Measurements from ENCODE around the gene KLK7.
"Not testable (repeated sequence)": the region's sequence is repeated elsewhere in the genome, so short reads cannot be mapped to it uniquely, and the experiment has no call there.

The KLK7 gene

GRCh38 chr19:51012661-51013190 is 29.0 kb upstream of the KLK7 start:
- DNase-seq (ENCODE audit: low read depth in 3 of 3, low spot score in 1 of 3), result no peak

- DNase-seq (ENCODE audit: low read depth in 3 of 3, low spot score in 1 of 3), result no peak
Measured at GRCh38 chr19:51010066-51010795, 26.5 kb upstream of the KLK7 start.

- no peak for DNase-seq (ENCODE audit: low read depth in 3 of 3, low spot score in 1 of 3)
Measured at GRCh38 chr19:51009061-51009891, 25.6 kb upstream of the KLK7 start.

- DNase-seq (ENCODE audit: low read depth in 3 of 3, low spot score in 1 of 3), result no peak
Measured at GRCh38 chr19:51007488-51007887, 23.8 kb upstream of the KLK7 start.

GRCh38 chr19:51006406-51006805 is 22.7 kb upstream of the KLK7 start:
- DNase-seq (ENCODE audit: low read depth in 3 of 3, low spot score in 1 of 3), result no peak

GRCh38 chr19:51005248-51005647 is 21.5 kb upstream of the KLK7 start:
- DNase-seq (ENCODE audit: low read depth in 3 of 3, low spot score in 1 of 3), result no peak

GRCh38 chr19:51003316-51003715 is 19.6 kb upstream of the KLK7 start:
- DNase-seq (ENCODE audit: low read depth in 3 of 3, low spot score in 1 of 3), result no peak

GRCh38 chr19:51002542-51003311 is 19.0 kb upstream of the KLK7 start:
- no peak for DNase-seq (ENCODE audit: low read depth in 3 of 3, low spot score in 1 of 3)

GRCh38 chr19:51002089-51002532 is 18.4 kb upstream of the KLK7 start:
- DNase-seq (ENCODE audit: low read depth in 3 of 3, low spot score in 1 of 3), result no peak

- DNase-seq (ENCODE audit: low read depth in 3 of 3, low spot score in 1 of 3), result no peak
Measured at GRCh38 chr19:51001515-51001914, 17.8 kb upstream of the KLK7 start, which contains the start of gene KLK8. TSS of gene KLK8 (minus strand) at chr19:51001604. CDS start at chr19:51001167, 437 bp downstream.

- DNase-seq (ENCODE audit: low read depth in 3 of 3, low spot score in 1 of 3), result no peak
Measured at GRCh38 chr19:51000981-51001380, 17.3 kb upstream of the KLK7 start.

GRCh38 chr19:51000426-51000825 is 16.7 kb upstream of the KLK7 start:
- no peak for DNase-seq (ENCODE audit: low read depth in 3 of 3, low spot score in 1 of 3)

GRCh38 chr19:50998686-50999085 is 15.0 kb upstream of the KLK7 start:
- no peak for DNase-seq (ENCODE audit: low read depth in 3 of 3, low spot score in 1 of 3)

- DNase-seq (ENCODE audit: low read depth in 3 of 3, low spot score in 1 of 3), result no peak
Measured at GRCh38 chr19:50998061-50998460, 14.3 kb upstream of the KLK7 start.

GRCh38 chr19:50994129-50994528 is 10.4 kb upstream of the KLK7 start:
- DNase-seq (ENCODE audit: low read depth in 3 of 3, low spot score in 1 of 3), result no peak

- DNase-seq (ENCODE audit: low read depth in 3 of 3, low spot score in 1 of 3), result no peak
Measured at GRCh38 chr19:50992666-50993035, 8.9 kb upstream of the KLK7 start.

GRCh38 chr19:50984416-50984815 is 699 bp upstream of the KLK7 start:
- DNase-seq (ENCODE audit: low read depth in 3 of 3, low spot score in 1 of 3), result not testable (repeated sequence)

- DNase-seq (ENCODE audit: low read depth in 3 of 3, low spot score in 1 of 3), result no peak
Measured at GRCh38 chr19:50982186-50982585, 1.5 kb downstream of the KLK7 start.

- no peak for DNase-seq (ENCODE audit: low read depth in 3 of 3, low spot score in 1 of 3)
Measured at GRCh38 chr19:50981587-50982146, 2.0 kb downstream of the KLK7 start.

GRCh38 chr19:50980208-50980607 is 3.5 kb downstream of the KLK7 start:
- no peak for DNase-seq (ENCODE audit: low read depth in 3 of 3, low spot score in 1 of 3)

GRCh38 chr19:50979758-50980157 is 4.0 kb downstream of the KLK7 start:
- no peak for DNase-seq (ENCODE audit: low read depth in 3 of 3, low spot score in 1 of 3)
